HG02885 (cell line): Measurements from ENCODE around the gene OR11G2.
"Not testable (repeated sequence)": the region's sequence is repeated elsewhere in the genome, so short reads cannot be mapped to it uniquely, and the experiment has no call there.

Experiments
- ATAC-seq: cut with Tn5 transposase; IDR thresholded peaks from one replicate; pipeline ENCODE4 v1.9.1; 2021; ENCODE audit warnings: mild to moderate bottlenecking; ENCODE audit not compliant: unreplicated experiment, poor library complexity

The OR11G2 gene, protein sequence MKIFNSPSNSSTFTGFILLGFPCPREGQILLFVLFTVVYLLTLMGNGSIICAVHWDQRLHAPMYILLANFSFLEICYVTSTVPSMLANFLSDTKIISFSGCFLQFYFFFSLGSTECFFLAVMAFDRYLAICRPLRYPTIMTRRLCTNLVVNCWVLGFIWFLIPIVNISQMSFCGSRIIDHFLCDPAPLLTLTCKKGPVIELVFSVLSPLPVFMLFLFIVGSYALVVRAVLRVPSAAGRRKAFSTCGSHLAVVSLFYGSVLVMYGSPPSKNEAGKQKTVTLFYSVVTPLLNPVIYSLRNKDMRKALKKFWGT

GRCh38 chr14:20190596-20190995 lies at the start of gene OR11G2:
OR11G2 (plus strand) TSS chr14:20190896; CDS start chr14:20197438, 6,542 bp downstream.
- ATAC-seq, result no peak

- no peak for ATAC-seq
Observed at GRCh38 chr14:20143911-20144310, 46.8 kb upstream of the OR11G2 start.

DNA sequence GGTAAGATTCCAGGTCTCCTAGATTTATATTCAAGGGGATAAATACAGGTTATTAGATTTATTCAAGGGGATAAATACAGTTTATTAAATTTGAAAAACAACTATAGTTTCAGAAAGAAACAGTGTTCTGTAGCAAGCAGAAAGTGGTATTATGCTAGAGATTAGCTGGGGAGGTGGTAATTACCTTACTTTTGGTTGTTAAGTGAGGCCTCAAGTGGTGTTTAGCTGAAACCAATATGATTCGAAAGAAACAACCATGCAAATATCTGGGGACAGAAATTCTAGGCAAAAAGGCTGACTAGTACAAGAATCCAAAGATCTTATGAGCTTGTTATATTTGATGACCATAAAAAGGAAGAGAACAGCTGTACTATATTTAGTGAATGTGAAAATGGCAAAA lies 45.9 kb upstream of the OR11G2 start:
- no peak for ATAC-seq

GRCh38 chr14:20164462-20164861 lies 26.2 kb upstream of the OR11G2 start:
- ATAC-seq, result no peak

- no peak for ATAC-seq
Observed at GRCh38 chr14:20167091-20167490, 23.6 kb upstream of the OR11G2 start.

DNA sequence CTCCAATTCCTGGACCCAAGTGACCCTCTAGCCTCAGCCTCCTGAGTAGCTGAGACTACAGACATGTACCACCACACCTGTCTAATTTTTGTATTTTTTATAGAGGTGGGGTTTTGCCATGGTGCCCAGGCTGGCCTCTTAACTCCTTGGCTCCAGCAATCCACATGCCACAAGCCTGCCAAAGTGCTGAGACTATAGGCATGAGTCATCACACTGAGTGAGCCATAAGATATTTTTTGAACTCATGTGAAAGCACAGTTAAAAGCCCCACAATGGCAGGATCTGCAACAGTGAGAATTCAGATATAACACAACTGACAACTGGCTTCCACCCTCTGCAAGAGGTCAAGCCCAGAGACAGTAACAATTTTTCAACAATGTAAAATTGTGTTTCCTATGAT lies 20.8 kb upstream of the OR11G2 start:
- not testable (repeated sequence) for ATAC-seq

DNA sequence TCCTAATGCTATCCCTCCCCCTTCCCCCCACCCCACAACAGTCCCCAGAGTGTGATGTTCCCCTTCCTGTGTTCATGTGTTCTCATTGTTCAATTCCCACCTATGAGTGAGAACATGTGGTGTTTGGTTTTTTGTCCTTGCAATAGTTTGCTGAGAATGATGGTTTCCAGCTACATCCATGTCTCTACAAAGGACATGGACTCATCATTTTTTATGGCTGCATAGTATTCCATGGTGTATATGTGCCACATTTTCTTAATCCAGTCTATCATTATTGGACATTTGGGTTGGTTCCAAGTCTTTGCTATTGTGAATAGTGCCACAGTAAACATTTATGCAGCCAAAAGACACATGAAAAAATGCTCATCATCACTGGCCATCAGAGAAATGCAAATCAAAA lies 16.5 kb upstream of the OR11G2 start:
- ATAC-seq, result not testable (repeated sequence)

GRCh38 chr14:20176330-20176729 lies 14.4 kb upstream of the OR11G2 start:
- ATAC-seq, result no peak

- ATAC-seq, result no peak
Observed at GRCh38 chr14:20177433-20177974, 13.2 kb upstream of the OR11G2 start.

GRCh38 chr14:20179218-20179617 lies 11.5 kb upstream of the OR11G2 start:
- ATAC-seq, result no peak

GRCh38 chr14:20179880-20180279 lies 10.8 kb upstream of the OR11G2 start:
- no peak for ATAC-seq

DNA sequence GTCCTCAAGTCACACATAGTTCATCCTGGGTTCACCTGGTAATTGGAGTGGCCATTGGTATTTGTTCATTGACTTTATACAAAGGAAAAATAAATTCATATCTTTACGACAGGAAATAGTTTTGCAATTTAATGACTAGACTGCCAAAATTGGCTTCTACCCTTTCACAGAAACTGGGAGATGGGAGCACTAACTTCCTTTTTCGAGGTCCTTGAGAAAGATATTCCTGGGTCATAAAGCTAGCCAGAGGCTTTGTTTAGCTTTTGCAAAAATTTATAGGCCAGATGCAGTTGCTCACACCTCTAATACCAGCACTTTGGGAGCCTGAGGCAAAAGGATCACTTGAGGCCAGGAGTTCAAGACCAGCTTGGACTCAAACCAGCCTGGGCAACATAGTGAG lies 10.2 kb upstream of the OR11G2 start:
- no peak for ATAC-seq

DNA sequence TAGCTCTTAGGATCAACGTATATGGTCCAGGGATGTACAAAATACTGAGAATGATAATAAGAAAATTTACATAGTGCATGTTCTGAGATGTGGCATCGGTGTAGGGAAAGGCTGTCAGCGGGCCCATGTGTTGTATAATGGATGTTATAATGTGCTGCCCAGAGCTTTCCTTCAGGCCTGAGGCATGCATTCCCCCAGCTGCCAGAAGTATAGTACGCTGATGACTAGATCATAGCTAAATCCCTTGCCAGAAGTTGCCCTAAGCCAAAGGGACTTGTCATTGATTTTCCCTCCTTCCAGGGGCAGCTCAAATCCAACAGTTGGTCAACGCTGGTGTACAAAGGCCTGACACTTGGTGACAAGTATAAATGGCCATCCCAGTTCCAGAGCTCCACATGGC lies 6.5 kb upstream of the OR11G2 start:
- no peak for ATAC-seq

- ATAC-seq, result no peak
Observed at GRCh38 chr14:20191396-20191795, 700 bp downstream of the OR11G2 start.

DNA sequence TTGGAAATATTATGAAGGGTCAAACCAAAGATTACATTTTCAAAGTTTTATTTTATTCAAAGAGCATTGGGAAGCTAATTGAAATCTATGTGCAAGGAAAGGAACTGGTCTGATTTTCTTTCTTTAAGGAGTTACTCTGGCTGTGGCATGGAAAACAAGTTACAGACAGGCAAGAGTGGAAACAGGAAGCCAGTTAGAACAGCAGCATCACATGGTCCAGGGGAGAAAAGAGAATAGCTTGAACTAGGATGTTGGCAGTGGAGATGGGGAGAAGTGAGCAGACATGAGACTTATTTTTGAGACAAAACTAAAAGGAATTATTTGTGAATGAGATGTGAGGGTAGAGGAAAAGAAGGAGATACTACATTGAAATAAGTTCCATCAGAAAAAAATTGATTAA lies 3.4 kb downstream of the OR11G2 start:
- ATAC-seq, result no peak

GRCh38 chr14:20195170-20195569 lies 4.5 kb downstream of the OR11G2 start:
- ATAC-seq, result not testable (repeated sequence)

DNA sequence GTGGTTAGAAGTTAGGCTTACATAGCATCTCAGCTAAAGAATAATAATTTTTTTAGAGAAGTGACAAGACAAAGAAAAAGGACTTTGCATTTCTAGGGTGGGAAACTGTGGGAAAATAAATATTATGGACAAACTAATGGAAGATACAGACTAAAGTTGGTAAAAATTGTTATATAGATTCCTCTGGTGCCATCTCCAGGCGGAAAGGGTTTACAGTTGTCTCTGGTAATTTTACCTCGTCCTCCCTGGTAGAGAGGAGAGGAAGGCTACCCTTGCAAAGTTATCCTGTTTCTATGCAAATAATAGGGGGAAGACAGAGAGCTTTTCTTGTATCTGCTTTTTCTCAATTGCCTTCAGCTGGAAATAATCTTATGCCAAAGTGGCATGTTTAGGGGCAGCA lies 5.2 kb downstream of the OR11G2 start:
- ATAC-seq, result no peak

GRCh38 chr14:20197459-20197858 lies 6.8 kb downstream of the OR11G2 start:
- ATAC-seq, result no peak

DNA sequence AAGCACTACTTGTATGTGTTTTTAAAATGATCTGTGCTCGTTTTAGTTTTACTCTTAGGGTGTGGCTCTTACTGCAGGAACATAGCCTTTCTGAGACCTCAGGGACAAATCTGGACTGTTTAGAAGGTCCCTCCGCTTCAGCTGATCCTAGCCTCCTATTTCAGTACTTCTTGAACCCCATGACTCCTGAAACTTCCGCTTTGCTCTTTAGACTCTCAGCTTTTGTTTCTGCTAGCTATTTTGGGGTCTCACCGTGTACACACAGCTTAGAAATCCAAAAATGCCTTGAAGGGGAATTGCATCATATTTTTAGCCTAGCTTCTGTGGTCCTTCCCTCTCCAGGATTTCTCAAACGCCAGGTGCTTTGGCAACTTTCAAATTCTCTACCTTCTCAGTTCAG lies 8.3 kb downstream of the OR11G2 start:
- ATAC-seq, result no peak

DNA sequence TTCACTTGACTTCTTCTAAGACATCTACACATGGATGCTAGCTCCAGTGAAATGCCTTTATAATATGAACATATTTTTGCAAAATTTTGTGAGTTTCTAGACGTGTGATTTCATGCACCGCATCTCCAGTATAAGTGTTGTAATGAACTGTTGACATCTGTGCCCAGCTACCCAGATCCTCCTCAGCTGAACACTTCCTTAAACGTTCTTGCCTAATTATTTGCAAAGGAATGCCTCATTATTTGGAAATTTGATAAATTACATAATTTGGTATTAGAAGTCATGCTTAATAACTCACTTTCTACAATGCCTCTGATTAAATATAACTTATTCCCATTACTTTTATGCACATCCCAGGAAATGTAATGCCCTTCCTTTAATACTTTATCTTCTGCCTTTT lies 14.0 kb downstream of the OR11G2 start:
- ATAC-seq, result no peak

DNA sequence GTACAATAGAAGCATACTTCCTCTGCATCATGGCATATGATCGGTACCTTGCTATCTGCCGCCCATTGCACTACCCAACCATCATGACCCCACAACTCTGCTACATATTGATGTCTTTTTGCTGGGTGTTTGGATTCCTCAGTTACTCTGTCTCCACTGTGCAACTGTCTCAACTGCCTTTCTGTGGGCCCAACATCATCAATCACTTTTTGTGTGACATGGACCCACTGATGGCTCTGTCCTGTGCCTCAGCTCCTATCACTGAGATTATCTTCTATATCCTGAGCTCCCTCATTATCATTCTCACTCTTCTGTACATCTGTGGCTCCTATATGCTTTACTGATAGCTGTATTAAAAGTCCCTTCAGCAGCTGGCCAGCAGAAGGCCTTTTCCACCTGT lies 18.9 kb downstream of the OR11G2 start:
- no peak for ATAC-seq

DNA sequence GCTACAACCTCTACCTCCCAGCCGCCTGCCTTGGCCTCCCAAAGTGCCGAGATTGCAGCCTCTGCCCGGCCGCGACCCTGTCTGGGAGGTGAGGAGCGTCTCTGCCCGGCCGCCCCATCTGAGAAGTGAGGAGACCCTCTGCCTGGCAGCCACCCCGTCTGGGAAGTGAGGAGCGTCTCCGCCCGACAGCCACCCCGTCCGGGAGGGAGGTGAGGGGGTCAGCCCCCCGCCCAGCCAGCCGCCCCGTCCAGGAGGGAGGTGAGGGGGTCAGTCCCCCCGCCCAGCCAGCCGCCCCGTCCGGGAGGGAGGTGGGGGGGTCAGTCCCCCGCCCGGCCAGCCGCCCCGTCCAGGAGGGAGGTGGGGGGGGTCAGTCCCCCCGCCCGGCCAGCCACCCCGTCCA lies 21.7 kb downstream of the OR11G2 start:
- ATAC-seq, result not testable (repeated sequence)
